Pancreas (tissue), 10 donors: Measurements from ENCODE around the gene SLC35G2. TPM values are rescaled to one million over a fixed set of nuclear protein-coding genes. Genes with fewer than 3 reads are reported as not detected.
A peak's percentile ranks its signal among the peaks of the same experiment; 100 is the strongest.
"Not testable (repeated sequence)": the region's sequence is repeated elsewhere in the genome, so short reads cannot be mapped to it uniquely, and the experiment has no call there.

Source experiments
- ATAC-seq, 4 donors: fragments of 200-7000 bp; cut with Tn5 transposase; one replicate each; pipeline versions ENCODE4 v1.8.0 to v1.9.1; 2020; ENCODE audit warnings: mild to moderate bottlenecking in 4 of 4, moderate library complexity in 4 of 4
- DNase-seq, 6 donors: peaks; one replicate each; pipeline ENCODE4 v3.0.0-alpha.2; 2020
- FAIRE-seq: peaks from 2 replicates; lab custom pipeline; 2012; peaks lifted over from hg19 to GRCh38; lab: Jason Lieb, UNC
- H3K27ac ChIP-seq, 4 donors: fragments of 200-600 bp; sonication (generic); 1 replicate in 3 of 4; 2 replicates in 1 of 4; pipeline versions ENCODE4 v1.5.0 to v1.8.0; 2020
- H3K27me3 ChIP-seq, 4 donors: fragments of 200-600 bp; one replicate each; pipeline ENCODE4 v1.8.0; 2021
- H3K36me3 ChIP-seq, 3 donors: fragments of 200-600 bp; sonication (generic) in 1 of 3; one replicate each; pipeline versions ENCODE4 v1.5.0 to v1.8.0; 2020 to 2021
- H3K4me1 ChIP-seq, 3 donors: fragments of 200-600 bp; one replicate each; pipeline ENCODE4 v1.8.0; 2021
- H3K4me3 ChIP-seq, 4 donors: fragments of 200-600 bp; sonication (generic) in 2 of 4; one replicate each; pipeline versions ENCODE4 v1.5.0 to v1.8.0; 2020 to 2021
- H3K9me3 ChIP-seq, 4 donors: fragments of 200-600 bp; one replicate each; pipeline ENCODE4 v1.8.0; 2021
- CTCF ChIP-seq, 4 donors: fragments of 200-600 bp; sonication (generic) in 3 of 4; IDR thresholded peaks; one replicate each; pipeline versions ENCODE4 v1.5.0 to v1.8.0; 2021; ENCODE audit warnings: antibody characterized with exemption in 4 of 4
- WGBS, 2 donors: extraction: QIAGEN DNeasy Blood & Tissue Kit; methylation state at CpG; one replicate each; pipeline ENCODE4 v1.1.7; 2013; 5-methylcytosine and 5-hydroxymethylcytosine counted together
- intact Hi-C, 3 donors: fragments of 100-400 bp; cut with DNase I; formaldehyde crosslinking; loops; one replicate each; pipeline versions ENCODE4 v1.11.1 to v1.14.2; 2022
- polyA plus RNA-seq, 2 donors: library from polyadenylated mRNA; stranded (reverse); fragments of 200-250 nt; gene quantifications; one replicate each; pipeline ENCODE4 v1.2.3, GENCODE V29; 2013
- total RNA-seq, 6 donors: library from RNA; stranded (reverse); fragmentation: NEBNext Ultra II Directional in 4 of 6; extraction: Animal tissue kit (Norgen Biotek cat#: 25700) in 4 of 6; gene quantifications; one replicate each; pipeline versions ENCODE4 v1.2.1 to v1.2.4, GENCODE V29; 2021 to 2023
- donor health status: healthy with polysubstance abuse.
- donor health status: DM: no; HTN: no; CAD: no; lungs with moderate emphysema.
- donor health status: DM: no; HTN: no; CAD: no.
- donor health status: control.
- donor health status: control.
- donor health status: Bipolar disorder and iron deficiency.
- donor health status: DM: yes; HTN: yes; CAD: no.
- donor health status: DM: no; HTN: no; CAD: no.
- donor health status: DM: no; HTN: no; CAD: no.
- donor health status: DM: yes; HTN: yes; CAD: no.

The SLC35G2 gene
- total and polyA plus RNA-seq, 8 donors, result 1.5 to 8.9 (median 3.2) TPM

GRCh38 chr3:136862617-136863322, 43.8 kb downstream of the SLC35G2 start:
- TF ChIP-seq CTCF (IDR thresholded peaks at IDR 0.05), result no peak
- 0 to 1% methylated on average over 33 to 39 of the region's 39 CpGs for WGBS, 2 donors
- DNase-seq (peak; percentile 74 to 84 (median 75)), FAIRE-seq (no peak), ATAC-seq (peak; percentile 66 to 74 (median 68))
- H3K4me3 ChIP-seq, result peak overlapping the region; percentile 48 to 86 (median 65)
- H3K9me3 ChIP-seq, result no peaks in the 10 kb centered on the region
- intact Hi-C loops, result no loop called here
- H3K27ac ChIP-seq, result peak overlapping the region; percentile 87 to 98 (median 94)
- no peaks in the 10 kb centered on the region for H3K36me3 ChIP-seq
- H3K27me3 ChIP-seq, result no peaks in the 10 kb centered on the region
- peaks cover 0 to 20% (median 5%) of the 10 kb centered on the region in 3 donors for H3K4me1 ChIP-seq

GRCh38 chr3:136869282-136869681, 50.4 kb downstream of the SLC35G2 start:
- Histone ChIP-seq H3K4me3 (no peak overlapping the region), H3K9me3 (no peaks in the 10 kb centered on the region), H3K27me3 (no peaks in the 10 kb centered on the region), H3K36me3 (no peaks in the 10 kb centered on the region), H3K4me1 (peaks cover 0 to 9% (median 0%) of the 10 kb centered on the region in 3 donors), H3K27ac (no peak overlapping the region)
- ATAC-seq, result no peak
- no peak for FAIRE-seq
- TF ChIP-seq CTCF (IDR thresholded peaks at IDR 0.05), result no peak
- intact Hi-C loops, result no loop called here
- 97 to 98% methylated on average over 9 of the region's 9 CpGs for WGBS, 2 donors
- no peak for DNase-seq

GRCh38 chr3:136872258-136872657, 53.3 kb downstream of the SLC35G2 start:
- ATAC-seq, H3K9me3 ChIP-seq, intact Hi-C loops, H3K27ac ChIP-seq, H3K4me3 ChIP-seq, H3K36me3 ChIP-seq, H3K27me3 ChIP-seq, H3K4me1 ChIP-seq, FAIRE-seq, DNase-seq: not testable (repeated sequence)
- WGBS, 2 donors, result 99 to 100% methylated on average over 3 of the region's 3 CpGs

- DNase-seq, H3K4me1 ChIP-seq, H3K36me3 ChIP-seq, FAIRE-seq, H3K9me3 ChIP-seq, H3K4me3 ChIP-seq, intact Hi-C loops, ATAC-seq, H3K27ac ChIP-seq, H3K27me3 ChIP-seq: not testable (repeated sequence)
- WGBS, 2 donors, result 93 to 98% methylated on average over 2 of the region's 2 CpGs
Observed at GRCh38 chr3:136879510-136879909, 60.6 kb downstream of the SLC35G2 start.

- DNase-seq (no peak), FAIRE-seq (no peak), ATAC-seq (peak in 3 of 4 donors; percentile 28 to 59 (median 57))
- Histone ChIP-seq H3K36me3 (no peaks in the 10 kb centered on the region), H3K4me1 (peaks cover 6 to 11% (median 9%) of the 10 kb centered on the region in 3 donors), H3K27me3 (no peaks in the 10 kb centered on the region), H3K9me3 (no peaks in the 10 kb centered on the region), H3K4me3 (no peak overlapping the region), H3K27ac (no peak overlapping the region)
- WGBS, 2 donors, result 86 to 88% methylated on average over 1 of the region's 1 CpG
- intact Hi-C loops, result no loop called here
- no peak for TF ChIP-seq CTCF (IDR thresholded peaks at IDR 0.05)
Observed at GRCh38 chr3:136882571-136882970, 63.6 kb downstream of the SLC35G2 start.
